HG02870 (cell line): Measurements from ENCODE around the gene PRKN.

Experiments used
- ATAC-seq: cut with Tn5 transposase; IDR thresholded peaks from one replicate; pipeline ENCODE4 v1.9.1; 2021; ENCODE audit warnings: mild to moderate bottlenecking, moderate library complexity; ENCODE audit not compliant: unreplicated experiment

PRKN gene

DNA sequence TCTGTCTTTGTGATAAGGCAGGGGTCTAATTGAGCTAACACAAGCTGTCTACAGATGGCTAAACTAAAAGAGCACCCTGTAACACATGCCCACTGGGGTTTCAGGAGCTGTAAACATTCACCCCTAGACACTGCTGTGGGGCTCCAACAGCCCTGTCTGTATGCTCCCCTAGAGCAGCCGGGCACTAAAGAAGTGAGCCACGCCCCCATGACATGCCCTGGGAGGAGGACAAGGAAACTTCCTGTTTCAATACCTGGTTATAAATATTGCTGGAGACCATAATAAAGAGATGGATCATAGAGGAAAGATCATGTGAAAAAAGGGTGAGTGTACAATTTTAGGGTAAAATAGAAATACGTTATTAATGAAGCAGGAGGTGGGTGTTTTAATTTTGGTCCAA is 786.0 kb downstream of the PRKN start:
- no peak for ATAC-seq

DNA sequence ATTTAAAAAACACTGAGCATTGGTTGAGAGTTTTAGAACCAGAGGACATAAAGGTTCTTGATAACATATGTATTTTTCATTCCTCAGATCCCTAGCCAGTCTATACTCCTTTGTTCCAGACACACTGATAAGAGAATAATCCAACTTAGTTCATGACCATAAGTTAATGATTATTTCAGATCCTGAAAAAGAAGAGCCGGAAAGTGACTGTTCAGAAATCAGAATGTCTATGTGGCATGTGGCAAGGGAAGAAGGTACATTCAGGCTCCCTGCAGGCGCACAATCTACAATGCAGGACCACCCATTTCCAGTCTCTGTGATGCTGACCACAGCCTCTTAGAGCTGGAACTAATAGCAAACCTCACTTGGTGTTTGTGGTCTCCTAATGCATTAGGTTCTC is 787.0 kb downstream of the PRKN start:
- ATAC-seq, result no peak

DNA sequence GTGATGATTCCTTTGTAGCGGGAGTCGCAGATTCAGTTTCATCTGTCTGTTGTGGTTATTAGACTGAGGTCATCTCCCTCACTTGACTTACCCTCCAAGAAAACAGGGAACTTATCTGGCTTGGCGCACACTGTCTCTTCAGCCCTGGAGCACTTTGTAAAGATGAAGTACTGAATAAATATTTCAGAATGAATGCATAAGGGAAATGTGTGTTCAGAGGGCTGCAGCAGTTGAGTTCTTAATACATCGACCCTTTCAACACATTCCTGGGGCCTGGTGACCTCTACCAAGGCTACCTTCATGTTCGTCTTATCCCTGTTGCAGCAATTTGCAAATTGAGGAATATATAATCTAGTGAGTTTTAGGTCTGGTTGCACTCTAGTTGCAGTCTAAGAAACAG is 801.2 kb downstream of the PRKN start:
- no peak for ATAC-seq

DNA sequence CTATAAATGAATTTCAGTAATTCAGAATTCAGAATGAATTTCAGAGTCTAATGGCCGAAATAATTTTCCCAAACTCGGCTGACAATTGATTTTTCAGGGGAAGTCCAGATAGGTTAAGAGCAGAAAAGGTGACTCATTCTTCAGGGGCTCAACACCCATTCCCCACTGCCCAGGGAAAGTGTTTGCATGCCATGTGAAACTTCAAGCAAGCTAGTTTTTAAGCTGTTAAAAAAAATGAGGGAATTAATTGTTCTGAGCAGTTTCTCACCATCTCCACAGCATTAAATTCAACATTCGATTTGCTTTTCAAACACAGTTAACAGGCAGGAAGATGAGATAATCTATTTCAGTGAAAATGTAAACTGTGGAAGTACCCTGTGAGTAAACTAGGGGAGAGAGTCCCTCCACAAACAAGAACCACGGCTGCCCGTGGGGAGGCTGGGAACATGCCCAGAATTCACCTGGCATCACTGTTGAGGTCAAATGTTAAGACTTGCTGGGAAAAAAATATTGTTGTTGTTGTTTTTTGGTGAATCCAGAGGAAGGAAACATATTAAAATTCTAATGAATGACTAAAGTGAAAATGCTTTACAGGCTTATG is 803.0 kb downstream of the PRKN start:
- no peak for ATAC-seq

DNA sequence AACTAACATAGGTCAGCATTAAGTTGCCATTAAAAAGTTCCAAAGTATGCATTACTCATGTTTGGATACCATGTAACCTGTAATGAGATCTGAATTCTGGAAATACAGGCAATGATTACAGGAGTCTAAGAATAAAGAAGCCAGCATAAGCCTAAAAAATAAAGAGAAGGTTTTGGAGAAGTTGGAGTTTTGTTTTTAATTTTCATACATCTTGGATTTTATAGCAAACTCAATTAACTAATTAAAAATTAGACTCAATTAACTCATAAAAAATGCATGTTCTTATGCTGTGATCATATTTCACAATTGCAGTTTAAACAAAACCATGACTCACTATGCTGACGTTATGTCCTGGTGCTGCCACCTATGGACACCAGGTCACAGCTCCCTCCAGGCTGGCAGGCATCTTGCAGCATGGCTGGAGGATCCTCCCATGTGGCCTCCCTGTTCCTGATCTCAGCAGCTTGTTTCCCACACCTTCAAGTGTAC is 804.9 kb downstream of the PRKN start:
- no peak for ATAC-seq

DNA sequence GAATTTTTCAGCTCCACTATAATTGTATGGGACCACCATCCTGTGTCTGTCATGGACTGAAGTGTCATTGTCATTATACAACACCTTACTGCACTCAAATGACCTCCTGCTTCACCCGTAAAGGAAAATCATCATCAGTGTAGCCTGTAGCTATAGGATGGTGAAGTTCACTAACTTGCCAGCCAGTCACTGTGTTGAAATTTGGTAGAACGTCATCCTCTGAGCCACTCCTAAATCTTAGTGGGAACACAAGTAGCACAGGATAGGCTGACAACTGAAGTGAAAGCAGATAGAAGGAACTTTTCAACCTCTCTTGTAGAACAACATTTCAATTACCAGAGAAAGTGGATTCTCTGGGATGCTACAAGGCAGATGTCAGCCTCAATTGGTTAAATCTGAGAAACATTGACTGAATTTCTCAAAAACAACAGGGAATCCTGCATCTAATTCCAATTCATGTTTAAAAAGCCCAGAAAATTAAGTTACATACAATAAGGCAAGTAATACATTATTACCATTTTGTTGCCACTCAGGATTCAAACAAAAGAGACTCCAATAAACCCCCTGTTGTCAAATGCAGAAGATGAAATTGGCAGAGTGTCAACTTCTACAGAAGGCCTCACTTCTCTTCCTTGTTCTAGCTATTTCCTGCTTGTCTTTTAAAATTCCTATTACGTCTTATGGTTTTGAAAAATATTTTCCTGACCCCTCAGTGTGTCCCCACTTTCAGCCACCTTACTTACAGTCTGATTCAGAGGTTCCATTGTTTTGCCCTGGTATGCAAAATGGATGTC is 805.8 kb downstream of the PRKN start:
- ATAC-seq, result no peak

DNA sequence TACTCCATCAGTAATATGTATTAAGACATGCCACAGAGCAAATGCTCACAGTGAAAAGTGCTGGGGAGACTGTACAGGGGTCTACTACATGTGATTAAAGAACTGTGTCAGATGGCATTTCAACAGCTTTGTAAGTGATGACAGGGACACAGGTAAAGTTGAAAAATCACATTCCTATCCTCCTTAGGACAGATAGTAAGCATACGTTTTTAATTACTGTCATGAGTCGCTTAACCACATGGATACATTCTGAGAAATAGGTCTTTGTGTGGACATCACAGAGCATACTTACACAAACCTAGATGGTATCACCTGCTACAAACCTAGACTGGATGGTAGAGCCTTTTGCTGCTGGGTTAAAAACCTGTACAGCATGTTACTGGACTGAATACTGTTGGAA is 807.9 kb downstream of the PRKN start:
- no peak for ATAC-seq

DNA sequence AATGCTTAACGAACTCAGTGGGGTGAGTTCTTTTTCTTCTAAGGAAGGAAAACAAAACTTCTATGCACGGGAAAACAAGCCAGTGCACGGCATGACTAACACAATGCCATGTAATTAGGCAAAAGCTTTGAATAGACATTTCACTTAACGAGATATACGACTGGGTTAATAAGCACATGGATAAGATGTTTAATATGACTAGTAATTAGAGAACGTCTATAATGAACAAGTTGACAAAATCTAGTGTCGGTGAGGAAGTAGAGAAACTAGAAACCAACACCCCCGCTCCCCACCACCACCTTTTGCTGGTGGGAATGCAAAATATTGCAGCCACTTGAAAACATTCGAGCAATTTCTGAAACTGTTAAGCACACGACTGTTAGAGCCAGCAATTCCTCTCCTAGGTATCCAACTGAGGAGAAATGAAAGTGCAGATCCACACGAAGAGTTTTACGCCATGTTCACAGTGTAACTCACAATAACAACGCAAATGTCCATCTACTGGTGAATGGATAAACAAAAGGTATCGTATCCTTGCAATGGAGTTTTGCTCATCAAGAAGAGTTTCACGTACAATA is 808.8 kb downstream of the PRKN start:
- no peak for ATAC-seq

DNA sequence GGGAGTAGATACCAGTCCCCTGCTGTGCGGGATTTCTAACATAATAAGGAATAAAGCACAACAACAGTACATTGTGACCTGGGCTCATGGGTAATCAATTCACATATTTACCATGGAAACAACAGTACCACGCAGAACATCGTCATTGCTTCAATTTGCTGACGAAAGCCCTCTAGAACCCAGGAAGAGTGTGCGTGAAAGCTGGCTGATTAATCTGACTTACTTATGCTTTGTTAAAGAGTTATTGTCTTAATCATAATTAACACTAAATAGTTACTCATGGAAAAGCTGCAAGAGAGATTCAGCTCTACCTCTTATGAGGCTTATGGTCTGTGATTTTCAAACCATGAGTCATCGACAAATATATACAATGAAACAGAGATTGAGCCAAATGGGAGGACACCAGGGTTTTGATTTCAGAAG is 809.4 kb downstream of the PRKN start:
- no peak for ATAC-seq

DNA sequence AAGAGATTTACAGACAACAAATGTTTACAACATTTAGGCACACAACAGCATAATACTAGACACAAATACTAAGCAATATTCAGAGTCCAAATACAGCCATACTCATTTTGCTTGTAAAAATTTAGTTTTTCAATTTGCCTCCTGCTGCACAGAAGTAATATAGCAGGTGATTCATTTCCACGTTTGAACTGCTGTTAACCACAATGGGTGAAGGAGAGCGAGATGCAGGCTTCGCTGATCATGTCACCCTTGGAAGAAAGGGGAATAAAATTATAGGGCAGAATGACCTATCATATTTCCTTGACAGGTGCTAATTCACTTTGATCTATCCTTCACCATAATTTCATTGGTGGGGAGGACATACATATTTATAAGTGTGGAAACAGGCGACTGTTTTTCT is 809.9 kb downstream of the PRKN start:
- ATAC-seq, result no peak

DNA sequence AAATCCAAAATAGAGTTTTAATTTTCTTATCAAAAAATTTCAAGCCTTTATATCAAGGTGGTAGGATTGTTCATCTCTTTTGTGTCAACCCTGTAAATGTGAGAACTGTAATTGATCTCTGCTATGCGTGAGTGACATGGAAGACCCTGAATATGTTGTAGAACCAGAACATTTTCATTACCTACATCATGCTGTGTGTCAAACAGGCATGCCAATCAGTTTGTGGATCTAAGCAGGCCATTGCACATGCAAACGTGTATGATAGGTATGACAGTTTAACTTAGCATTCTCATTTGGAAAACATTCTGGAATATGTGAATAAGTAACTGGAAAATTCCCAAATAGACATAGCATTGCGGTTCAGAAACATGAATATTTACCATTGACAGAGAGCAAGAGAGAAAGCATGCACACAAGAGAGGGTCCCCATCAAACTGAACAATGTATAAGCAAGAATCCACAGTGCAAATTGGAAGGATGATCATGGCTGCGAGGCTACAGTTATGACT is 812.1 kb downstream of the PRKN start:
- ATAC-seq, result no peak

DNA sequence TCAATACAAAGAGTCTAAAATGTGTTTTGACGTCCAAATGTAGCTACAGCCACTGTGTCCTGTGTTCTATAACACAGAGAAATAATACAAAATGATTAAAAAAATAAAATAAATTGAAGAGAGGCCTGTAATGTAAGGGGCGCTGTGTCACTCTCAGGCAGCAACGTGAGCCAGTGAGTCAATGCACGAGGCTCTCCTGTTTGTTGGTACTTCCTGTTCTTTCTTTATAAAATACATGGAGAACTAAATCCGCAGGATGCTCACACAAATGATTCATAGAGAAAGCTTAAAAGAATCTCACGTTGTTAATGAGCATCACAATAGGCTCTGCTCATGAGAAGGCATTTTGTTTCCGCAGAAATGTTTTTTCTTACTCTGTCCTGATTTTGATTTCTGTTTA is 818.7 kb downstream of the PRKN start:
- ATAC-seq, result no peak

DNA sequence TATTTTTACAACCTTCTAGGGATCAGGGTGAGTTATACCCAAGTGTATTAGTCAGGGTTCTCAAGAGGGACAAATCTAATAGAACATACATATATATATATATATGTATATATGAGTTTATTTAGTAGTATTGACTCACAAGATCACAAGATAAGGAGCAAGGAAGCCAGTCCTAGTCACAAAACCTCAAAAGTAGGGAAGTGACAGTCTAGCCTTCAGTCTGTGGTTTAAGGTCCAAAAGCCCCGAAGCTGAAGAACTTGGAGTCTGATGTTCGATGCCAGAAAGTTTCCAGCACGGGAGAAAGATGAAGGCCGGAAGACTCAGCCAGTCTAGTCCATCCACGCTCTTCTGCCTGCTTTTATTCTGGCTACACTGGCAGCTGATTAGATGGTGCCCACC is 821.0 kb downstream of the PRKN start:
- ATAC-seq, result no peak

DNA sequence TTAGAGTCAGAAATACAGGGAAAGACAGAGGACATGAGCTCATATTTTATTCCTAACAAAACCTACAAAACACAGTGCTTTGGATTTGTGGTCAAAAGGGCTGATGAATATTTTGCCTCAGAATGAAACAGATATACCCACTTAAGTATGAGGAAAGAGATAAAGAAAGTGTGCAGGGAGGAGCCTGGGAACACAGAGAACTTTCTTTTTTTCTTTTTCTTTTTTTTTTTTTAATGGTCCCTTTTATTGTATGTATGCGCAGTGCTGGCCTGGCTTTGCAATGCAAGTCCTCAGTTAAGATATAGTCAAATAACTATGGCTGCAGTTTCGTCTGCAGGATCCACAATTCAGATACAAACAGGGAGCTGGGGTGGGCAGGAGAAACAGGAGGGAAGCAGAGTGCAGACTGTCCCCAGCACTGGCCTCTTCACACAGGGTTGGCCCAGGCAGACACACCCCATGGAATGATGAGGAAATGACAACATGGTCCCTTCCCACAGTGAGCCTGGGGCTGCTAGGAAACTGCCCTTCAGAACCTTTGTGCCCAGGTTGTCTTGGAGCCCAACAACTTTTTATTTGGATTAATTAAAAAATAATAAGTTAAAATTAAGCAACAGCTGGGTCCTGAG is 823.9 kb downstream of the PRKN start:
- ATAC-seq, result no peak

DNA sequence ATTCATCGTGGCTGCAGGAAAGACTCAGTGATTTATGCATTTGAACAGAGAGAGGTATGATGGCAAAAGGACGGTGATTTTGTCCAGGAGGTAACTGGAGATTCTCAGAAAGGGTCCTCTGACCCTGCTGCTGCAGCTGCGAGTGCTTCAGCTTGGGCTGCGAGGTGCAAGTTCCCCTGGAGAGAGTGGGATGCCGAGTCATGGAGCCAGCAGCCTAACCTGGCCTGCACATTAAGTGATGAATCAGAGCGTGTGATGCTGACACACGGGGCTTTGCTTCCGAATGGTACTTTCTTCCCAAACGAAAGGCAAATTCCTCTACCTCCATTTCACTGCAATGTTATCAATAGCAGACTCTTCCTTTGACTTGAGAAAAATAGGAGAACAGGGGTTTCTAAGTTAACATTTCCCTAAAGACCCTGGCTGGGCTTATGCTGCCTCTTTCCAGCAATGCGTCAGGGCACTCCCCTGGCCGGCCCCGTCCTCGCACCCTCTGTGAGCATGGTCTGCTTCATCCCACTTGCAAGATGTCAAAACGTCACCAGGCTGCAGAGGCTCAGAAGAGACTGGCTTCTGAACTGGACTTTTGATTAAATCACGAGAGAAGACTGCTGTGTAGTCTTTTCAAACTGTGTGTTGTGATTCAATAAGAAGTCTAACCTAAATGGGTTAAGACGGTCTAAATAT is 825.7 kb downstream of the PRKN start:
- no peak for ATAC-seq

DNA sequence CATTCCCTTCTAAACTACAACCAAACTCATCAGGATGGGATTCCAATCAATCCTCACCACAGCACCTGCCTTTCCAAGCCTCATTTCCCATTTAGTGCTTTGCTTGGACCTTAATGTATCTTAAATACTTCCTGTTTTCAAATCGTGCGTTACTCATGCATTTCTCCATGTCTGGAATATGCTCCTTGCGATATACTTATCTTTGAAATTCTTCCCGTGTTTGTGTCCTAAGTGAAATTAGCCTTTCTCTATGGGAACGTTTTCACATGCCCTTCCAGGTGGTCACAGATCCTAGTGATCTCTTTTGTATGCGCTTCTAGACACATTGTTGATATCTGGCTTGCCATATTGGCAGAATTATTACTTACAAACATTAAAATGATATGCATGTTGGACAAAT is 833.1 kb downstream of the PRKN start:
- ATAC-seq, result no peak

DNA sequence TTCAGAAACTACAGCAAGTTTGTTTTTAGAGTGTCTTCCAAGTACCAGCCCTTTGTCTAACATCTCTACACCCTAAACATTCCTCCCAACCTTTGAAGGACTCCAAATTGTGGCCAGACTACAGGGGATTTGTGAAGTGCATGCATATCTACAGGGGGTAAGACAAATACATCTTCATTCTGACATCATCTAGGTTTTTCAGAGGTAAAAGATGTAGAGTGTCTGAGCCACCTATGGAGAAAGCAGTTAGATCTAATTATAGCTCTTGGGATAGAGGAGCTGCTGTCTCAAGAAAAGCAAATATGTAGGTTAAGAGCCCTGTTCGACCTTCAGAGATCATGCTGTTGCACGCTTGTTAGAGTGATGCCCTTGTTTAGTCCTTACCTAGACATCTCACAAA is 836.0 kb downstream of the PRKN start:
- no peak for ATAC-seq

DNA sequence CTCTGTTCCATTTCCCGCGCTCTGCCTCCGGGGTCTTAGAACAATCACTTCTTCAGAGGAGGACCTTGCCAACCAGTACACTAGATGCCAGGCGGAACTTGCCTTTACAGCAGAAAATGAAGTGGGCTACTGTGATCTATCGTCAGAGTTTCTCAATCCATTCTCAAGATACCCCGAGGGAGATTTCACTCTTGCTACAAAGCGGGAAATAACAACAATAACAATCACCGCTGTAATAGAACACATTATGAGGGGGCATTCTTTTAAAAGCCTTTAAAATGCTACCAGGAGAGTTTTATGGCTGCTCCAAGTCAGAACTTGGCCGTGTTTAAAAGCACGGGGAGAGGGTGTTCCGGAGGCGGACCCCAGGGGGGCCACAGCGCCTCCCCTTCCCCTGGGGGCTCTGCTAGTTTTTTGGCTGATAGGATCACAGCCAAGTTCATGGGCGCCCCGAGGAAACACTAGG is 836.7 kb downstream of the PRKN start:
- ATAC-seq, result no peak

DNA sequence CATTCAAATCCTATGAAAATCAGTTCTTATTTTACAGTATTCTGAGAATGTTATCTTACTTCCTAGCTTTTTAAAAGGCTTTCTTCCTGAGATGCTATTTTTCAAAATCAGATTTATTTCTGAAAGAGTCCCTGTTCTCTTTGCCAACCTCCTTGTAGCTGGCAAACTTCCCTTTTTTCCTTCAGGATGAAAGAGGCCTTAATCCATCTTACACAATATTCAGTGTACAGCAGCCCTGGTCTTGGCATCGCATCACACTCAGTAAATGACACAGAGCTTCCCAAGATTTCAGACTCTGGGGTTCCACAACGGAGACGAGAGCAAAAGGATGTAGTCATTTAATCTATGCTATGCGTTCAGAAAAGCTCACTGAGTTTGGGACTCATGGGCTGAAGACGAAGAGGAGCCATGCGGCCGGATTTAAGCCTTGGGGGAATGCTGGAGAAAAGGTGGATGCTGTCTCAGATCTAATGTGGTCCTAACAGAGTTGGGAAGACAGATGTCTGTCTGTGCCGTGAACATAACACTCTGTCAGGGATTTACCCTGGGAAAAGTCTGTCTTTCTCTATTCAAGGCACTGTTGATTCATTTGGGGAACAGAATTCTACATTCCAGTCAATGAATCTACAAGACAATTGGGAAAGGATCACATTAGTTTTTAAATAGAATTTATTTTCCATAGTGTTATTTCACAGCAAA is 837.3 kb downstream of the PRKN start:
- no peak for ATAC-seq

DNA sequence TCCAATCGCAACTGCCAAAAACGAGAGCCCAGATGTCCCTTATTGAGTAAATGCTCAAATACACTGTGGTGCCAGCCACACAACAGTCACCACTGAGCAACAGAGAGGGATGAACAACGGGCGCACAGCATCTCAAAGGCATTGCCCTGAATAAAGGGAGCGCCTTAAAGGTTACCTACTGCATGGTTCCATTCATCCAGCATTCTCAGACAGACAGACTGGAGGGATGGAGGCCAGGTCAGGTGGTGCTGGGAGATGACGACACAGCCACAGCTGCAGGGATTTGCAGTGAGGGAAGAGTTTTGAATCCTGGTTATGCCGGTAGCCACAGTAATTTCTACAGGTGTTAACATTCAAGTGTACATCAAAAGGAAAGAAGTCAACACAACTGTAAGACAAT is 838.2 kb downstream of the PRKN start:
- ATAC-seq, result no peak
